NCI-H345 (cell line): ENCODE measurements around the gene FIBCD1.

Experiments
- DNase-seq: peaks from one replicate; lab custom pipeline; 2025; lab: John Stamatoyannopoulos, UW

The FIBCD1 gene

GRCh38 chr9:130858739-130859705 lies 80.0 kb downstream of the FIBCD1 start:
- no peak for DNase-seq

- no peak for DNase-seq
These were observed 80.9 kb downstream of the FIBCD1 start for GRCh38 chr9:130857864-130858738.

GRCh38 chr9:130856474-130856873 lies 82.6 kb downstream of the FIBCD1 start:
- DNase-seq, result no peak

- DNase-seq, result no peak
These were observed 84.2 kb downstream of the FIBCD1 start for GRCh38 chr9:130854835-130855234.

GRCh38 chr9:130854092-130854491 lies 85.0 kb downstream of the FIBCD1 start:
- DNase-seq, result no peak

GRCh38 chr9:130852801-130853200 lies 86.2 kb downstream of the FIBCD1 start:
- no peak for DNase-seq
